B cell (primary cell): ENCODE measurements around the gene TLK2. TPM values are rescaled to one million over a fixed set of nuclear protein-coding genes. Genes with fewer than 3 reads are reported as not detected.
"Not testable (repeated sequence)": the region's sequence is repeated elsewhere in the genome, so short reads cannot be mapped to it uniquely, and the experiment has no call there.

ENCODE experiments used
- ATAC-seq: fragments of 200-7000 bp; cut with Tn5 transposase; one replicate; pipeline ENCODE4 v1.10.0; 2021; ENCODE audit warnings: low read depth, mild to moderate bottlenecking, moderate number of reproducible peaks, moderate library complexity
- CTCF ChIA-PET: fragments of 350-600 bp; sonication (Branson Sonifier 250); formaldehyde crosslinking; loops from one replicate; lab custom pipeline; 2021; ENCODE audit warnings: antibody characterized with exemption, inconsistent platforms; lab: Charles Lee
- POLR2A ChIA-PET: fragments of 350-600 bp; sonication (Branson Sonifier 250); formaldehyde crosslinking; loops from one replicate; lab custom pipeline; 2021; ENCODE audit warnings: antibody characterized with exemption; lab: Charles Lee
- DNase-seq: peaks from one replicate; pipeline ENCODE4 v3.0.0; 2013
- H2AFZ ChIP-seq: 2 replicates; pipeline ENCODE4 v1.6.1; 2012; ENCODE audit warnings: mild to moderate bottlenecking, low read depth, low read length; ENCODE audit not compliant: insufficient read depth, poor library complexity, severe bottlenecking
- H3K27ac ChIP-seq, 2 donors: 1 replicate in 1 of 2; 2 replicates in 1 of 2; pipeline ENCODE4 v1.5.1; 2012 to 2013; ENCODE audit warnings: low read length in 2 of 2, mild to moderate bottlenecking in 2 of 2, moderate library complexity in 1 of 2
- H3K27me3 ChIP-seq, 4 experiments: fragments of 200-600 bp in 1 of 4; sonication (generic) in 1 of 4; replicated peaks in 1 of 4; 1 replicate in 2 of 4; 2 replicates in 2 of 4; pipeline versions ENCODE4 v1.6.1 to v1.7.0; 2013 to 2016; ENCODE audit warnings: low read length in 3 of 4, mild to moderate bottlenecking in 2 of 4, mixed read lengths in 1 of 4, moderate library complexity in 1 of 4; ENCODE audit not compliant: insufficient read depth in 4 of 4, control insufficient read depth in 3 of 4; ENCODE audit errors: control extremely low read depth in 1 of 4
- H3K36me3 ChIP-seq, 2 experiments: replicated peaks in 1 of 2; 1 replicate in 1 of 2; 2 replicates in 1 of 2; pipeline versions ENCODE4 v1.6.1 to v1.7.1; 2013; ENCODE audit warnings: low read length in 1 of 2; ENCODE audit not compliant: insufficient read depth in 2 of 2, control insufficient read depth in 1 of 2; ENCODE audit errors: control extremely low read depth in 1 of 2, extremely low read depth in 1 of 2
- H3K4me1 ChIP-seq, 2 donors: fragments of 200-600 bp in 1 of 2; sonication (generic) in 1 of 2; 1 replicate in 1 of 2; 2 replicates in 1 of 2; pipeline versions ENCODE4 v1.5.1 to v1.6.1; 2013 to 2017; ENCODE audit warnings: low read length in 2 of 2; ENCODE audit not compliant: control insufficient read depth in 2 of 2, insufficient read depth in 2 of 2
- H3K4me2 ChIP-seq: replicated peaks from 2 replicates; pipeline ENCODE3; 2012; ENCODE audit warnings: mild to moderate bottlenecking, low read depth, low read length; ENCODE audit not compliant: poor library complexity, severe bottlenecking
- H3K4me3 ChIP-seq, 5 experiments: fragments of 200-600 bp in 1 of 5; sonication (generic) in 1 of 5; 1 replicate in 3 of 5; 2 replicates in 2 of 5; pipeline versions ENCODE4 v1.5.1 to v1.7.0; 2011 to 2016; ENCODE audit warnings: low read length in 4 of 5, mild to moderate bottlenecking in 4 of 5, low read depth in 2 of 5, control low read depth in 1 of 5, moderate library complexity in 1 of 5; ENCODE audit not compliant: insufficient read depth in 1 of 5; ENCODE audit errors: control extremely low read depth in 1 of 5, extremely low read depth in 1 of 5
- H3K79me2 ChIP-seq: fragments of 200-600 bp; sonication (generic); one replicate; pipeline ENCODE4 v1.6.0; 2016; ENCODE audit warnings: low read length; ENCODE audit not compliant: control insufficient read depth, insufficient read depth
- H3K9ac ChIP-seq: fragments of 200-600 bp; sonication (generic); 2 replicates; pipeline ENCODE4 v1.6.1; 2017; ENCODE audit warnings: mild to moderate bottlenecking, low read length, moderate library complexity
- H3K9me3 ChIP-seq, 3 donors: one replicate each; pipeline versions ENCODE4 v1.6.1 to v1.7.1; 2013; ENCODE audit warnings: low read length in 2 of 3; ENCODE audit not compliant: control insufficient read depth in 2 of 3, insufficient read depth in 1 of 3; ENCODE audit errors: control extremely low read depth in 1 of 3
- H4K20me1 ChIP-seq: 2 replicates; pipeline ENCODE4 v1.6.0; 2012; ENCODE audit warnings: mild to moderate bottlenecking, low read length; ENCODE audit not compliant: insufficient read depth, control insufficient read depth, poor library complexity, severe bottlenecking
- H3K27ac Mint-ChIP-seq: one replicate; pipeline ENCODE4 v1.8.0; 2021; ENCODE audit warnings: mixed read lengths
- H3K27me3 Mint-ChIP-seq: one replicate; pipeline ENCODE4 v1.8.0; 2021; ENCODE audit warnings: mixed read lengths
- H3K4me1 Mint-ChIP-seq: one replicate; pipeline ENCODE4 v1.8.0; 2021; ENCODE audit warnings: mixed read lengths
- H3K4me3 Mint-ChIP-seq: one replicate; pipeline ENCODE4 v1.8.0; 2021; ENCODE audit warnings: mixed read lengths
- H3K9me3 Mint-ChIP-seq: one replicate; pipeline ENCODE4 v1.8.0; 2022; ENCODE audit warnings: mixed read lengths; ENCODE audit not compliant: insufficient read depth
- EZH2 ChIP-seq: IDR thresholded peaks from 2 replicates; pipeline ENCODE4 v1.6.1; 2012; ENCODE audit warnings: borderline replicate concordance, low read depth, mild to moderate bottlenecking, moderate library complexity, low read length; ENCODE audit not compliant: insufficient read depth, poor library complexity, severe bottlenecking
- WGBS: methylation state at CpG from one replicate; pipeline ENCODE4 v1.1.5; 2013; ENCODE audit warnings: missing lambda C conversion rate; ENCODE audit not compliant: insufficient coverage; 5-methylcytosine and 5-hydroxymethylcytosine counted together
- intact Hi-C: fragments of 100-400 bp; cut with micrococcal nuclease; formaldehyde crosslinking; loops from one replicate; pipeline ENCODE4 v1.10.0; 2022
- polyA plus RNA-seq: library from polyadenylated mRNA; depleted of rRNA; stranded (reverse); fragments of >200 nt; gene quantifications from 2 replicates; pipeline ENCODE4 v1.2.3, GENCODE V29; 2012
- total RNA-seq, 2 donors: library from RNA; stranded (reverse); fragments of 120-200 nt in 1 of 2; gene quantifications; 1 replicate in 1 of 2; 2 replicates in 1 of 2; pipeline versions ENCODE4 v1.2.3 to v1.2.4, GENCODE V29; 2013 to 2022
- TF ChIP-seq, protein P1 (sequence below): fragments of 200-600 bp; IDR thresholded peaks from one replicate; pipeline ENCODE4 v1.8.0; 2022; ENCODE audit warnings: antibody characterized with exemption, mild to moderate bottlenecking

TLK2 gene
- total and polyA plus RNA-seq, 2 donors (not counting 1 experiment from before 2014, with no cell fraction given): 36.3 to 75.3 TPM

DNA sequence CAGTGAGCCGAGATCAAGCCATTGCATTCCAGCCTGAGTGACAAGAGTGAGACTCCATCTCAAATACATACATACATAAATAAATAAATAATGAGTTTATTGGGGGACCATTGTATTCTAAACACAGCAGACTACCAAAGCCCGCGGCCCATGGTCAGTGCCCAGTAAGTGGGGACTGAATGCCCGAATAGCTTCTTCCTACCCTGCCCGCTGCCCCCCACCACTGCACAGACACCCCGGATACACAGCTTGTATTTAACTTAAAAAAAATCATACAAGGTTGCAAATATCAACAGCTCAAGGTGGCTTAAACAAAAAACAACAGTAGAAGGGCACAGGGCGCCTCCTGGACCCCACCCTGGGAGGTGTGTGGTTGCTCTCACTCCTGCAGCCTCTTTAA is 22.6 kb upstream of the TLK2 start:
- DNase-seq (no peak), ATAC-seq (no peak)
- intact Hi-C loops: no loop called here
- no peaks in the 10 kb centered on the region for H3K27me3 ChIP-seq
- no peak overlapping the region for H3K4me3 ChIP-seq
- Mint-ChIP-seq H3K4me1 (peaks cover 37% of the 10 kb centered on the region), H3K4me3 (no peak overlapping the region), H3K27me3 (no peaks in the 10 kb centered on the region), H3K9me3 (no peaks in the 10 kb centered on the region), H3K27ac (peak overlapping the region; percentile 53)
- TF ChIP-seq, protein P1, sequence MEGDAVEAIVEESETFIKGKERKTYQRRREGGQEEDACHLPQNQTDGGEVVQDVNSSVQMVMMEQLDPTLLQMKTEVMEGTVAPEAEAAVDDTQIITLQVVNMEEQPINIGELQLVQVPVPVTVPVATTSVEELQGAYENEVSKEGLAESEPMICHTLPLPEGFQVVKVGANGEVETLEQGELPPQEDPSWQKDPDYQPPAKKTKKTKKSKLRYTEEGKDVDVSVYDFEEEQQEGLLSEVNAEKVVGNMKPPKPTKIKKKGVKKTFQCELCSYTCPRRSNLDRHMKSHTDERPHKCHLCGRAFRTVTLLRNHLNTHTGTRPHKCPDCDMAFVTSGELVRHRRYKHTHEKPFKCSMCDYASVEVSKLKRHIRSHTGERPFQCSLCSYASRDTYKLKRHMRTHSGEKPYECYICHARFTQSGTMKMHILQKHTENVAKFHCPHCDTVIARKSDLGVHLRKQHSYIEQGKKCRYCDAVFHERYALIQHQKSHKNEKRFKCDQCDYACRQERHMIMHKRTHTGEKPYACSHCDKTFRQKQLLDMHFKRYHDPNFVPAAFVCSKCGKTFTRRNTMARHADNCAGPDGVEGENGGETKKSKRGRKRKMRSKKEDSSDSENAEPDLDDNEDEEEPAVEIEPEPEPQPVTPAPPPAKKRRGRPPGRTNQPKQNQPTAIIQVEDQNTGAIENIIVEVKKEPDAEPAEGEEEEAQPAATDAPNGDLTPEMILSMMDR: no peak
- TF ChIP-seq EZH2: no peak
- H3K27ac ChIP-seq: no peak overlapping the region
- no peak overlapping the region for H3K9ac ChIP-seq
- ChIA-PET CTCF (no interaction called here), POLR2A (no interaction called here)
- H3K79me2 ChIP-seq: no peaks in the 10 kb centered on the region
- WGBS: 98% methylated on average over 5 of the region's 7 CpGs
- no peaks in the 10 kb centered on the region for H4K20me1 ChIP-seq
- H3K4me1 ChIP-seq: peaks cover 20 to 57% of the 10 kb centered on the region in 2 donors
- H3K4me2 ChIP-seq: no peak overlapping the region
- H3K9me3 ChIP-seq: no peaks in the 10 kb centered on the region
- no peaks in the 10 kb centered on the region for H3K36me3 ChIP-seq
- H2AFZ ChIP-seq: no peak overlapping the region

DNA sequence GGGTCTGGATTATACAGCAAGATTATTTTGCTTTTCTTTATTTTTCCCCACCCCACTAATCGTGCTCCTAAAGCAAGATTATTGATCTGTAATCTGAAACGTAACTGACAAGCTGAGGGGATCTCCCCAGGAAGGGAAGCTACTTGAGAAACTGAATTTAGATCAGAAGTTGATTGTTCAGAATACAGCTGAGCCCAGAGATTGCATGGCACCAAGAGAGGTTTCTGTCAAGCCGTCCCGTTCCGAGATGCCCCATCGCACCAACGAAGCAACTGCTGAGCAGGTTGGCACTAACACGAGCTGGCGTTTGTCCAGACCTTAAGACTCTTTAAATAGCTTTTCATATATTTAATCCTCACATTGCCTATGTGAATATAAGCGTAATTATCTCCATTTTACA is 20.1 kb upstream of the TLK2 start:
- Histone ChIP-seq H3K4me1 (peaks cover 9 to 35% of the 10 kb centered on the region in 2 donors), H3K27ac (peak overlapping the region in 1 of 2 donors; percentile 15), H3K9ac (peak overlapping the region; percentile 29), H3K4me3 (peak overlapping the region in 4 of 5 experiments; percentile 12 to 55 (median 26)), H3K4me2 (peak overlapping the region; percentile 35), H2AFZ (peak overlapping the region; percentile 16)
- ATAC-seq, DNase-seq, H4K20me1 ChIP-seq, H3K27me3 Mint-ChIP-seq, H3K36me3 ChIP-seq, CTCF ChIA-PET, H3K9me3 Mint-ChIP-seq, POLR2A ChIA-PET, intact Hi-C loops, H3K79me2 ChIP-seq, H3K9me3 ChIP-seq, H3K27me3 ChIP-seq: not testable (repeated sequence)
- peaks cover 26% of the 10 kb centered on the region for H3K4me1 Mint-ChIP-seq
- H3K4me3 Mint-ChIP-seq: peak overlapping the region; percentile 79
- 68% methylated on average over 7 of the region's 10 CpGs for WGBS
- H3K27ac Mint-ChIP-seq: peak overlapping the region; percentile 77

DNA sequence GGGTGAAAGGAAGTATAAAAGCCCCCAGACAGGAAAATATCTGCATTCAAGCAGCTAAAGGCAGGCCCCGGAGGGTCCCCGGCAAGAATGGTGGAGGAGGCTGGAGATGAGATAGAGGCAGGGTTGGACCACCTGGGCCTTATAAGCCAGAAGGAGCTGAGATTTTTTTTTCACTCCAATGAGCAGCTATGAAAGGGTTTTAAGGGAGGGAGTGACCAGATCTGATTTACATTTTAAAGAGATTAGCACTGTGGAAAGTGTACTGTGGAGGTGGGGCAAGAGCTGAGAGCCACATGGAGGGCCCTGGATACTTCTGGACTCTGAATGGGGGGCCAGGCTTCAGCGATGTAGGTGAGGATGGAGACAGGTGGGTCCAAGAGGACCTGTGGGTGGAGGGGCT is 14.2 kb upstream of the TLK2 start:
- H3K4me1 Mint-ChIP-seq, H3K27ac Mint-ChIP-seq, CTCF ChIA-PET, H3K4me2 ChIP-seq, H3K27me3 Mint-ChIP-seq, H3K4me3 Mint-ChIP-seq, H3K9ac ChIP-seq, H4K20me1 ChIP-seq, H2AFZ ChIP-seq, ATAC-seq, H3K9me3 Mint-ChIP-seq, H3K4me3 ChIP-seq, H3K9me3 ChIP-seq, H3K4me1 ChIP-seq, DNase-seq, POLR2A ChIA-PET, H3K27ac ChIP-seq, H3K36me3 ChIP-seq, H3K79me2 ChIP-seq, H3K27me3 ChIP-seq, intact Hi-C loops: not testable (repeated sequence)
- WGBS: 100% methylated on average over 2 of the region's 3 CpGs
